Choroid plexus epithelial cell (primary cell): ENCODE measurements around the gene PLEKHA1.

Source experiments
- DNase-seq: peaks from one replicate; pipeline ENCODE4 v3.0.0-alpha.2; 2010; ENCODE audit warnings: low read depth
- H3K4me3 ChIP-seq: 2 replicates; pipeline ENCODE4 v1.5.1; 2011; ENCODE audit warnings: low read depth, mild to moderate bottlenecking, control low read depth, low read length, moderate library complexity
- TF ChIP-seq, protein P1 (sequence below): conservative IDR thresholded peaks from 2 replicates; pipeline ENCODE4 v1.5.1; 2011; ENCODE audit warnings: low read depth, mild to moderate bottlenecking, control low read depth, inconsistent platforms, low read length, moderate library complexity

The PLEKHA1 gene

DNA sequence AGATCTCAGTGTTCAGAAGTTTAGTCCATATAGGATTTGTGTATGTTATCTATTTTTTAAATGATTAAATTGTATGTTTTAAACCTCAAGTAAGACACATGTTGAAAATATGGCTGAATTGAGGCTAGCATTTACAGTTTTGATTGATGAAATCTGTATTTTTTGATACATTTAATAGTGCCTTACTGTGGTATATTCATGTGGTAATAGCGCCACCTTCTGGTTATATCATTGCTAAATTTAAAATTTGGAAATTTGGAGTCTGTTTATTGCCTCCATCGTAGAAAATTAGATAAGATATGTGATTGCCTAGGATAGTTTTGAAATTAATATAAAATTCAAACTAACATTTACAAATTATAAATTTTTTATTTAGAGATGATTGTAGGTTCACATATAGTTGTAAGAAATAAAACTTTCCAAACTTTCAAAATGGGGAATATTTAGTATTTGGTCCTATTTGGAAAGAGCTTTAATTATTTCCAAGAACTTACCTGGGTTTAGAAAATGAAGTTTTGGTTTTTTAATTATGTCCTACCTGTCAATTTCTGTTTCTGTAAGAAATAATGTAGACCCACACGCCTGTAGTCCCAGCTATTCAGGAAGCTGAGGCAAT, 60.8 kb downstream of the PLEKHA1 start:
- TF ChIP-seq, protein P1, sequence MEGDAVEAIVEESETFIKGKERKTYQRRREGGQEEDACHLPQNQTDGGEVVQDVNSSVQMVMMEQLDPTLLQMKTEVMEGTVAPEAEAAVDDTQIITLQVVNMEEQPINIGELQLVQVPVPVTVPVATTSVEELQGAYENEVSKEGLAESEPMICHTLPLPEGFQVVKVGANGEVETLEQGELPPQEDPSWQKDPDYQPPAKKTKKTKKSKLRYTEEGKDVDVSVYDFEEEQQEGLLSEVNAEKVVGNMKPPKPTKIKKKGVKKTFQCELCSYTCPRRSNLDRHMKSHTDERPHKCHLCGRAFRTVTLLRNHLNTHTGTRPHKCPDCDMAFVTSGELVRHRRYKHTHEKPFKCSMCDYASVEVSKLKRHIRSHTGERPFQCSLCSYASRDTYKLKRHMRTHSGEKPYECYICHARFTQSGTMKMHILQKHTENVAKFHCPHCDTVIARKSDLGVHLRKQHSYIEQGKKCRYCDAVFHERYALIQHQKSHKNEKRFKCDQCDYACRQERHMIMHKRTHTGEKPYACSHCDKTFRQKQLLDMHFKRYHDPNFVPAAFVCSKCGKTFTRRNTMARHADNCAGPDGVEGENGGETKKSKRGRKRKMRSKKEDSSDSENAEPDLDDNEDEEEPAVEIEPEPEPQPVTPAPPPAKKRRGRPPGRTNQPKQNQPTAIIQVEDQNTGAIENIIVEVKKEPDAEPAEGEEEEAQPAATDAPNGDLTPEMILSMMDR, result peak; percentile 45
- no peak overlapping the region for H3K4me3 ChIP-seq
- DNase-seq, result peak; percentile 70

DNA sequence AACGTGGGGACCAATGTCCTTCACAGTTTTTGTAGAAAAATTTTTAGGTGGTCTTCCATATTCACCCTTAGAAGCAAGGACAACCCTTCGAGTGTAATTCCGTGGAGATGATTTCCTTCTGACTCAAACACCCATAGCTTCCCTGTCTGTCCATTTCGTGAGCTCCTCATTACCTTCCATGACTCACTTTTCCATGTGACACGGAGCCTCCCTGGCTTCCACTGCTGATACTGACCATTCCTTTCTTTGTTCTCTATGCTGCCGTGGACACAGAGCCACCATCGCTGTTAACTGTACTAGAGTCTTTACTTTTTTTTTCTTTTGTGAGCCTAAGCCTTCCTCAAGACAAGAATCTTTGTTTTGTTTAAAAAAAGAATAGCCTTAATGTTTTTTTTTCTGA, 67.5 kb downstream of the PLEKHA1 start:
- peak; percentile 63 for DNase-seq
- H3K4me3 ChIP-seq, result no peak overlapping the region
- TF ChIP-seq, protein P1, result no peak

DNA sequence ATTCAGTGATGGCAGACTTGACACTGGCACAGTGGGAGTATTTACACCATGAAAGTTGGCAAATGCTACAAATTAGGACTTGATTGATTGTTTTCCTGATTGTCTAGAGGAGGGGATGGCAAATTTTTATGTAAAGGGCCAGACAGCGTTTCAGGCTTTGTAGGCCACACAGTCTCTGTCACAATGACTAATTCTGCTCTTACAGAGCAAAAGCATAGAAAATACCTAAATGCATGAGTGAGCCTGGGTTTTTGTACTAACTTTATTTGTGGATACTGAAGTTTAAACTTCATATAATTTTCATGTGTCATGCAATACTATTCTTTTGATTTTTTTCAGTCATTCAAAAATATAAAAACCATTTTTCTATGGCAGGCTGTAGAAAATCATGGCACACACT, 71.0 kb downstream of the PLEKHA1 start:
- TF ChIP-seq, protein P1, result no peak
- DNase-seq, result no peak
- no peak overlapping the region for H3K4me3 ChIP-seq

DNA sequence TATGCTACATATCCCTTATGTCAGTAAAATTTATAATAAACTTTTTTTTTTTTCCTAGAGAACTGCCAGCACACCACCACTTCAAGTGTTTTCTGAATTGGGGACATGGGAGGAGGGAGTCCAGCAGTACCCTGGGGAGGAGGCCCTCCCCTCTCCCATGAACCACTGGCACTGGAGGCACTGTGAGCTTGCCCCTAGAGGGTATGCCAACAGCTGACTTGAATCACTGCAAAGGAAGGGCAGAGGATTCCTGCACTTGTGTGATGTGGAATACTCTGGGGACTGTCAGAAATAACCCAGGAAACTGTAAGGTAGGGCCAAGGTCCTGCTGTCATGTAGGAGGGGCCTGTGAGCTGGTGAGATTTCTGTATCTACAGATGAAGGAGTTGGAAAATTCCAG, 71.4 kb downstream of the PLEKHA1 start:
- H3K4me3 ChIP-seq, result no peak overlapping the region
- TF ChIP-seq, protein P1, result no peak
- no peak for DNase-seq

DNA sequence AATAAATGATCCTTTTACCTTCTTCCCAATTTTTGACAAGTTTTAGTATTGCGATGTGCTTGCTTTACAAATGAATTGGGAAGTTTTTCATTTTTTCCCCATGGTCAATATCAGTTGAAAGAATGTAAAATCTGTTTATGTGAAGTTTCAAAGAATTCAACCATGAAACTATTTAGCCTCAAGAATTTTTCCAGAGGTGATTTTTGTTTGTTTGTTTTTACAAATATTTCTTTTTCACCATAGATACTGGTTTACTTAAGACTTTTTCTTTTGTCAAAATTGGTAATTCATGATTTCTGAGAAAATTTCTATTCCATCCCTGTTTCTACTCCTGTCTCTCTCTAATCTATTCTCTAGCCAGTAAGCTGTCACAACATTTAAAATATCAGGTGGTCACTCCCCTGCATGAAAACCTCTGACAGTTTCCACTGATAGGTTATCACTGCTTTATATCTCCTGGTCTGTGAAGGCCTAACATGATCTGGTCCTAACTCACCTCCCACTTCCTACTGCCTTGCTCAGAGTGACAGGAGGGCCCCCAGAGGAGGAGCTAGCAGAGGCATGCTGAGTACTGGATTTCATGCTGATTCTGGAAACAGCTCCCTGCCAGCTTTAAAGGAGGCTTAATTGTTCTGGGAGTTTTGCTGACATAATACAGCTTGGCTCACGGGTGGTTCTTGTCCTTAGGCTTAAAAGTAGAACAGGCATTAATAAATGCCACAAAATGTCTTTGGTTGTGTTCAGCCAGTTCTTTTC, 72.3 kb downstream of the PLEKHA1 start:
- DNase-seq, result peak; percentile 62
- no peak overlapping the region for H3K4me3 ChIP-seq
- TF ChIP-seq, protein P1, result no peak

DNA sequence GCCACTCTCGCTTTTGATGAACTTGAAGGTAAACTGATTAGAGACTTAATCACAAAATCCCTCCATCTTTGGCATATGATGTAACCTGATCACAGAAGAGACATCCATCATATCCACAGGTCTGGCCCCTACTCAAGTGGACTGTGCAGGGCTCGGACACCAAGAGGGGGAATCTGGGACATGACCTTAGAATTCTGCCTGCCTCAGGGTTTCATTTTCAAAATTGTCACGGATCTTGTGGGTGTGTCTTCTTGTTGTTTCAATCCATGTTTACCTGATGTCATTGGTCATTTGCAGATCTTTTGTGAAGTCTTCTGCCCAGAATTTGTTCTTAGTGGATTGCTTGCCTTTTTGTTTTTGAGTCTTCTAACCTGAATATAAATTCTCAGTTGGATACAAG, 74.1 kb downstream of the PLEKHA1 start:
- H3K4me3 ChIP-seq, result no peak overlapping the region
- TF ChIP-seq, protein P1, result no peak
- DNase-seq, result no peak

DNA sequence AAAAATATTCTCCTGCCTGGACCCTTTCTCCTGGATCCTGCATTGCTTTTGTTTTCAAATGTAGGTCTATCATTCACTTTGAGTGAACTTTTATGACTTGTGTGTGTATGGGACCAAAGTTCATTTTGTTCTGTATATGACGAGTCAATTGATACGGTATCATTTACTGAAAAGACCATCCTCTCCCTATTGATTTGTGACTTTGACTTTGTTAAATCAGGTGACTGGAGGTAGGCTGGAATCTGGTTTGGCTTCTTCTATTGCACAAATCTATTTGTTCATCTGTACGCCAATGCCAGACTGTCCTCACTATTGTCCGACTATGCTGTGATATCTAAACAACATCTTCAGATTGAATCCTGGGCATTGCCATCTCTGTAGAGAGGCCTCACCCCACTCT, 74.6 kb downstream of the PLEKHA1 start:
- no peak for DNase-seq
- TF ChIP-seq, protein P1, result no peak
- H3K4me3 ChIP-seq, result no peak overlapping the region
